MCF 10A (cell line): Measurements from ENCODE around the gene ZMAT3. TPM values are rescaled to one million over a fixed set of nuclear protein-coding genes. Genes with fewer than 3 reads are reported as not detected.
"Not testable (repeated sequence)": the region's sequence is repeated elsewhere in the genome, so short reads cannot be mapped to it uniquely, and the experiment has no call there.

Experiments
- Bru-seq: library from RNA; stranded (reverse); fragments of 400-500 nt; gene quantifications from one replicate; lab custom pipeline; 2021; lab: Mats Ljungman, UMichigan
- BruChase-seq, 2 experiments: library from RNA; stranded (reverse); fragments of 400-500 nt; gene quantifications; one replicate each; lab custom pipeline; 2021; lab: Mats Ljungman, UMichigan
- BruUV-seq: library from RNA; stranded (reverse); fragments of 400-500 nt; replicated peaks from 2 replicates; lab custom pipeline; 2021; lab: Mats Ljungman, UMichigan
- CTCF ChIA-PET: fragments of 300-600 bp; sonication (Branson Sonifier 250); formaldehyde crosslinking; extraction: SDS; loops from one replicate; lab custom pipeline; 2021; ENCODE audit warnings: antibody characterized with exemption, inconsistent platforms; lab: Yijun Ruan, JAX
- POLR2A ChIA-PET: fragments of 300-600, 350-650 bp; sonication (Branson Sonifier 250); formaldehyde crosslinking; extraction: SDS; loops from one replicate; lab custom pipeline; 2020; ENCODE audit warnings: antibody characterized with exemption, inconsistent platforms; lab: Yijun Ruan, JAX
- DNase-seq: peaks from one replicate; pipeline ENCODE4 v3.0.0-alpha.2; 2018; ENCODE audit not compliant: unreplicated experiment
- H3K27ac Mint-ChIP-seq: one replicate; pipeline ENCODE4 v1.8.0; 2022; ENCODE audit warnings: mild to moderate bottlenecking, low read depth, mixed read lengths; ENCODE audit not compliant: unreplicated experiment
- H3K27me3 Mint-ChIP-seq: one replicate; pipeline ENCODE4 v1.8.0; 2022; ENCODE audit warnings: mixed read lengths; ENCODE audit not compliant: insufficient read depth, unreplicated experiment
- H3K36me3 Mint-ChIP-seq: one replicate; pipeline ENCODE4 v1.8.0; 2022; ENCODE audit warnings: mild to moderate bottlenecking, moderate library complexity, mixed read lengths; ENCODE audit not compliant: insufficient read depth, unreplicated experiment
- H3K4me1 Mint-ChIP-seq: one replicate; pipeline ENCODE4 v1.8.0; 2022; ENCODE audit warnings: mixed read lengths; ENCODE audit not compliant: insufficient read depth, unreplicated experiment
- H3K4me3 Mint-ChIP-seq: one replicate; pipeline ENCODE4 v1.8.0; 2022; ENCODE audit warnings: mild to moderate bottlenecking, moderate library complexity, mixed read lengths; ENCODE audit not compliant: unreplicated experiment
- H3K9me3 Mint-ChIP-seq: one replicate; pipeline ENCODE4 v1.8.0; 2022; ENCODE audit warnings: mixed read lengths; ENCODE audit not compliant: unreplicated experiment
- CTCF ChIP-seq: fragments of 200-600 bp; IDR thresholded peaks from one replicate; pipeline ENCODE4 v1.8.0; 2022; ENCODE audit warnings: antibody characterized with exemption, mild to moderate bottlenecking; ENCODE audit not compliant: unreplicated experiment
- intact Hi-C: fragments of 100-400 bp; cut with micrococcal nuclease; formaldehyde crosslinking; loops from 2 replicates; pipeline ENCODE4 v1.14.1; 2022
- long read RNA-seq: library from polyadenylated mRNA; stranded (forward); transcript quantifications from one replicate; pipeline ENCODE4 v2.0.0, GENCODE V29; 2022
- total RNA-seq: library from RNA; stranded (reverse); gene quantifications from 2 replicates; pipeline ENCODE4 v1.2.3, GENCODE V29; 2022

The ZMAT3 gene
- total RNA-seq: 50.9 and 58.0 TPM in 2 replicates
- Bru-seq, nascent RNA: percentile 87 among the genes with signal in this experiment
- BruChase-seq, experiment 1, labeled RNA remaining after a 6-hour chase: percentile 97 among the genes with signal in this experiment
- BruChase-seq, experiment 2, labeled RNA remaining after a 2-hour chase: percentile 93 among the genes with signal in this experiment
- long read RNA-seq, full-length matches to known transcripts: 3 of 22 reads
- long read RNA-seq, partial matches to known transcripts: 1 of 22 reads
- long read RNA-seq, other reads (novel, unspliced or antisense): 18 of 22 reads

- Mint-ChIP-seq H3K4me3 (peak within 1 kb of the TSS; percentile 93), H3K36me3 (peaks cover 17% of the 10 kb centered on the region), H3K27ac (peak within 1 kb of the TSS; percentile 90), H3K4me1 (peaks cover 22% of the 10 kb centered on the region), H3K9me3 (no peaks in the 10 kb centered on the region), H3K27me3 (no peaks in the 10 kb centered on the region)
- CTCF ChIA-PET: interaction anchor here (1.0 to 4.2 kb wide), 12 partner anchors 8 to 252 kb away, joined by 3 to 19 read pairs (median 5); partner anchors contain the start of gene ZNF639
- POLR2A ChIA-PET: interaction anchor here (0.5 to 9.6 kb wide), 26 partner anchors 11 to 380 kb away, joined by 3 to 120 read pairs (median 11); partner anchors contain the start of genes PIK3CA and ZNF639
- TF ChIP-seq CTCF: no peak
- BruUV-seq: no TSS peak
- intact Hi-C loops: loop anchor here (2.0 kb wide), 1 partner anchor 77 kb away; the partner anchor contains the start of gene PIK3CA
- DNase-seq: peak; percentile 79
Measured at GRCh38 chr3:179071323-179072099, at the start of gene ZMAT3. Gene ZMAT3, minus strand, starts transcription at chr3:179071809. Its CDS starts 4,057 bp downstream, at chr3:179067752.

GRCh38 chr3:179116816-179117215 lies 45.2 kb upstream of the ZMAT3 start:
- BruUV-seq: no TSS peak
- DNase-seq: no peak
- no peak overlapping the region for H3K4me3 Mint-ChIP-seq
- intact Hi-C loops: no loop called here
- H3K27me3 Mint-ChIP-seq: no peaks in the 10 kb centered on the region
- H3K9me3 Mint-ChIP-seq: peaks cover 8% of the 10 kb centered on the region
- no peak for TF ChIP-seq CTCF
- no peak overlapping the region for H3K27ac Mint-ChIP-seq
- H3K36me3 Mint-ChIP-seq: no peaks in the 10 kb centered on the region
- POLR2A ChIA-PET: no interaction called here
- CTCF ChIA-PET: no interaction called here
- no peaks in the 10 kb centered on the region for H3K4me1 Mint-ChIP-seq

- H3K4me3 Mint-ChIP-seq, H3K36me3 Mint-ChIP-seq, CTCF ChIA-PET, intact Hi-C loops, H3K27ac Mint-ChIP-seq, DNase-seq, H3K27me3 Mint-ChIP-seq, BruUV-seq, H3K9me3 Mint-ChIP-seq, H3K4me1 Mint-ChIP-seq: not testable (repeated sequence)
- POLR2A ChIA-PET: interaction anchor here (0.7 to 1.1 kb wide), 2 partner anchors 16 to 59 kb away, joined by 4 to 5 read pairs; no protein-coding TSS in a partner anchor
Measured at GRCh38 chr3:179115444-179115843, 43.8 kb upstream of the ZMAT3 start.

- Mint-ChIP-seq H3K9me3 (peaks cover 2% of the 10 kb centered on the region), H3K27ac (no peak overlapping the region), H3K27me3 (no peaks in the 10 kb centered on the region), H3K4me3 (no peak overlapping the region), H3K36me3 (no peaks in the 10 kb centered on the region), H3K4me1 (no peaks in the 10 kb centered on the region)
- intact Hi-C loops: no loop called here
- no TSS peak for BruUV-seq
- DNase-seq: no peak
- ChIA-PET CTCF (interaction anchor here (1.7 kb wide), 1 partner anchor 9 kb away, joined by 8 read pairs; no protein-coding TSS in a partner anchor), POLR2A (no interaction called here)
- no peak for TF ChIP-seq CTCF
Measured at GRCh38 chr3:179113903-179114302, 42.3 kb upstream of the ZMAT3 start.
